ENCODE measurements around the gene AP4S1. TPM values are rescaled to one million over a fixed set of nuclear protein-coding genes. Genes with fewer than 3 reads are reported as not detected.
"Not testable (repeated sequence)": the region's sequence is repeated elsewhere in the genome, so short reads cannot be mapped to it uniquely, and the experiment has no call there.

Gene AP4S1
- total RNA-seq, 2 donors from 2014 or later = 7.6 to 11.1 TPM

DNA sequence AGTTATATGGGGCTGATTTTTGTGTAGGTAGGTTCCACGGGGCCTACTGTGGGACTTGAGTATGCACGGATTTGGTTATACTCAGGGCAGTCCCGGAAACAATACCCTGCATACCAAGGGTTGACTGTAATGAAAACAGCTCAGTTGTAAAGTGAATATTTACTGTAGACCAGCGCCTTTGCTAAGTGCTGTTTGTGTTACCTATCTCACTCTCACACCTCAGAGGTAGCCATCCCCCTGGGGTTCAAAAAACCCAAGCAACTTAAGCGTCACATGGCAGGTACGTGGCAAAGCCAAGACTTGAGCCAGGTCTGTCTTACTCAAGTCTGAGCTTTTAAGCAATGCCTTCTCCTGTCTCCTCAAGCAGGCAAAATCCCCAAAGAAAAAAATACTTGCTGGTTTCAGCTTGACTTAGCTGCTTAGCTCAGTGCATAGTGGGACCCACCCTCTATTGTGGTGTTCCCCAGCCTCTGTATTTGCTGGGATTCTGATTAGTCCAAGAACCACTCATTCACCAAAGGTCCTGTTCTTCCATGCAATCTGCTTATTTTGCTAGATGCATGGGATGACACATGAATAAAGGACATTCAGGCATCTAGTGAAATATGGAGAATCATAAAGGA lies 34.9 kb downstream of the AP4S1 start:
- DNase-seq = peak; percentile 85
- no peaks in the 10 kb centered on the region for H3K9me3 ChIP-seq (ENCODE audit: control insufficient read depth, low read length)
- peak overlapping the region; percentile 50 for H3K9ac ChIP-seq (ENCODE audit: extremely low read depth, low read length, poor library complexity, severe bottlenecking)
- Mint-ChIP-seq H3K9me3 (no peaks in the 10 kb centered on the region), H3K36me3 (ENCODE audit: low read depth) (peaks cover 1% of the 10 kb centered on the region), H3K27me3 (ENCODE audit: insufficient read depth) (no peaks in the 10 kb centered on the region), H3K4me3 (no peak overlapping the region), H3K27ac (peak overlapping the region; percentile 93), H3K4me1 (peaks cover 36% of the 10 kb centered on the region)
- H3K27ac ChIP-seq (ENCODE audit: low read depth, low read length) = peak overlapping the region; percentile 69
- TF ChIP-seq, protein P1, sequence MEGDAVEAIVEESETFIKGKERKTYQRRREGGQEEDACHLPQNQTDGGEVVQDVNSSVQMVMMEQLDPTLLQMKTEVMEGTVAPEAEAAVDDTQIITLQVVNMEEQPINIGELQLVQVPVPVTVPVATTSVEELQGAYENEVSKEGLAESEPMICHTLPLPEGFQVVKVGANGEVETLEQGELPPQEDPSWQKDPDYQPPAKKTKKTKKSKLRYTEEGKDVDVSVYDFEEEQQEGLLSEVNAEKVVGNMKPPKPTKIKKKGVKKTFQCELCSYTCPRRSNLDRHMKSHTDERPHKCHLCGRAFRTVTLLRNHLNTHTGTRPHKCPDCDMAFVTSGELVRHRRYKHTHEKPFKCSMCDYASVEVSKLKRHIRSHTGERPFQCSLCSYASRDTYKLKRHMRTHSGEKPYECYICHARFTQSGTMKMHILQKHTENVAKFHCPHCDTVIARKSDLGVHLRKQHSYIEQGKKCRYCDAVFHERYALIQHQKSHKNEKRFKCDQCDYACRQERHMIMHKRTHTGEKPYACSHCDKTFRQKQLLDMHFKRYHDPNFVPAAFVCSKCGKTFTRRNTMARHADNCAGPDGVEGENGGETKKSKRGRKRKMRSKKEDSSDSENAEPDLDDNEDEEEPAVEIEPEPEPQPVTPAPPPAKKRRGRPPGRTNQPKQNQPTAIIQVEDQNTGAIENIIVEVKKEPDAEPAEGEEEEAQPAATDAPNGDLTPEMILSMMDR (conservative IDR thresholded peaks at IDR 0.05) = no peak
- H3K4me1 ChIP-seq (ENCODE audit: control insufficient read depth, insufficient read depth, low read length) = peaks cover 11% of the 10 kb centered on the region
- no peaks in the 10 kb centered on the region for H3K36me3 ChIP-seq (ENCODE audit: control insufficient read depth, insufficient read depth, low read length)
- H3K4me3 ChIP-seq (ENCODE audit: low read length) = peak overlapping the region; percentile 51
- H3K27me3 ChIP-seq (ENCODE audit: control insufficient read depth, insufficient read depth, low read length, poor library complexity, severe bottlenecking) = no peaks in the 10 kb centered on the region
- WGBS, 2 experiments (ENCODE audit: insufficient coverage in 1 of 2, insufficient read length in 1 of 2) = 26 to 72% methylated on average over 3 to 6 of the region's 6 CpGs

DNA sequence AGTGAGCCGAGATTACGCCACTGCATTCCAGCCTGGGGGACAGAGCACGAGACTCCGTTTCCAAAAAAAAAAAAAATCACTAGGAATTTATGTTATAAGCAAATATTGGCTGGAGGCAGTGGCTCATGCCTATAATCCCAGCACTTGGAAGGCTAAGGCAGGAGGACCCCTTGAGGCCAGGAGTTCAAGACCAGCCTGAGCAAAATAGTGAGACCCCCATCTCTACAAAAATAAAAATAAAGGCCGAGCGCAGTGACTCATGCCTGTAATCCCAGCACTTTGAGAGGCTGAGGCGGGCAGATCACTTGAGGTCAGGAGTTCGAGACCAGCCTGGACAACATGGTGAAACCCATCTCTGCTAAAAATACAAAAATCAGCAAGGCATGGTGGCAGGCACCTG lies 37.5 kb downstream of the AP4S1 start:
- H3K27ac Mint-ChIP-seq; H3K4me3 ChIP-seq (ENCODE audit: low read length); DNase-seq; H3K27ac ChIP-seq (ENCODE audit: low read depth, low read length); H3K9ac ChIP-seq (ENCODE audit: extremely low read depth, low read length, poor library complexity, severe bottlenecking); H3K36me3 ChIP-seq (ENCODE audit: control insufficient read depth, insufficient read depth, low read length); H3K36me3 Mint-ChIP-seq (ENCODE audit: low read depth); H3K27me3 Mint-ChIP-seq (ENCODE audit: insufficient read depth); H3K4me3 Mint-ChIP-seq; H3K9me3 ChIP-seq (ENCODE audit: control insufficient read depth, low read length); H3K9me3 Mint-ChIP-seq; H3K27me3 ChIP-seq (ENCODE audit: control insufficient read depth, insufficient read depth, low read length, poor library complexity, severe bottlenecking): not testable (repeated sequence)
- peaks cover 11% of the 10 kb centered on the region for H3K4me1 ChIP-seq (ENCODE audit: control insufficient read depth, insufficient read depth, low read length)
- WGBS, 2 experiments (ENCODE audit: insufficient coverage in 1 of 2, insufficient read length in 1 of 2) = 81 to 93% methylated on average over 5 to 8 of the region's 8 CpGs
- peaks cover 33% of the 10 kb centered on the region for H3K4me1 Mint-ChIP-seq

DNA sequence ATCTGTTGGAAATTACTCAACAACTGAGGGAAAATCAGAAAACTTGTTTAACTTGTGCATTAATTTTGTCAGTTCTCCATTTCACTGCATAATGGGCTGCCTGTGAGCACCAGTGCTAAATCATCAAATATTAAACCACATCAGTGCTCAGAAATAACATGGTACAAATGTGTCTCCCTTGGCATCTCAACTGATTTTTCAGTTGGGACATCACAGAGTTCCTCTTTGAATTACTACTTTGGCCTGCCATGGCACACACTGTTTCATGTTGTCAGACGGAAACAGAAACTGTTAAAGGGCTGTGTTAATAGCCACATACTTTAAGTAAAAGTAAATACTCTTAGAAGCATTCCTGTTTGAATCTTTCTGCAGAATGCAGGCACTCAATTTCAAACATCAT lies 42.8 kb downstream of the AP4S1 start:
- Histone ChIP-seq H3K9ac (ENCODE audit: extremely low read depth, low read length, poor library complexity, severe bottlenecking) (no peak overlapping the region), H3K27me3 (ENCODE audit: control insufficient read depth, insufficient read depth, low read length, poor library complexity, severe bottlenecking) (no peaks in the 10 kb centered on the region), H3K4me3 (ENCODE audit: low read length) (no peak overlapping the region), H3K9me3 (ENCODE audit: control insufficient read depth, low read length) (no peaks in the 10 kb centered on the region), H3K36me3 (ENCODE audit: control insufficient read depth, insufficient read depth, low read length) (no peaks in the 10 kb centered on the region), H3K27ac (ENCODE audit: low read depth, low read length) (no peak overlapping the region), H3K4me1 (ENCODE audit: control insufficient read depth, insufficient read depth, low read length) (peaks cover 4% of the 10 kb centered on the region)
- H3K27ac Mint-ChIP-seq = no peak overlapping the region
- H3K4me1 Mint-ChIP-seq = peaks cover 12% of the 10 kb centered on the region
- no peaks in the 10 kb centered on the region for H3K27me3 Mint-ChIP-seq (ENCODE audit: insufficient read depth)
- no peak overlapping the region for H3K4me3 Mint-ChIP-seq
- DNase-seq = no peak
- H3K9me3 Mint-ChIP-seq = no peaks in the 10 kb centered on the region
- WGBS, 2 experiments (ENCODE audit: insufficient coverage in 1 of 2, insufficient read length in 1 of 2) = 80 to 91% methylated on average over 1 of the region's 1 CpG
- TF ChIP-seq, protein P1 (conservative IDR thresholded peaks at IDR 0.05) = no peak
- peaks cover 15% of the 10 kb centered on the region for H3K36me3 Mint-ChIP-seq (ENCODE audit: low read depth)

DNA sequence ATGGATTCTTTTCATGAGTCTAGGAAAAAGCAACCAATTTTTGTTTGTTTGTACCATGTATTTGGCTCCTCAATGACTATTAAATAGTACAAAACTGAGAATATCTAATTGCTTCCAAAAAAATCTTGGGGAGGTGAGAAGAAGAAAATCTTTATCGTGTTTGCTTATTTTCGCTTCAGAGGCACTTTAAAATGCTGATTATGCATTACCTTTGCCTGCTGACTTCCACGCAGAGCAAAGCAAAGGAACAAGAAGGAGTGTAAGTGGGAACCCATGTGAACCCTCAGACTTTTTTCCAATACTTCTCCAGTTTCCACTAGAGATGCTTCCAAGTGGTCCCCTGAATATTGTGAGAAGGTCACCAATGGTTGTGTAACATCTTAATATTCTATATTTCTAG lies 43.9 kb downstream of the AP4S1 start:
- Mint-ChIP-seq H3K27me3 (ENCODE audit: insufficient read depth) (no peaks in the 10 kb centered on the region), H3K9me3 (no peaks in the 10 kb centered on the region), H3K27ac (no peak overlapping the region), H3K4me1 (peaks cover 12% of the 10 kb centered on the region), H3K4me3 (no peak overlapping the region), H3K36me3 (ENCODE audit: low read depth) (peaks cover 15% of the 10 kb centered on the region)
- Histone ChIP-seq H3K9ac (ENCODE audit: extremely low read depth, low read length, poor library complexity, severe bottlenecking) (no peak overlapping the region), H3K27ac (ENCODE audit: low read depth, low read length) (no peak overlapping the region), H3K4me3 (ENCODE audit: low read length) (no peak overlapping the region), H3K36me3 (ENCODE audit: control insufficient read depth, insufficient read depth, low read length) (no peaks in the 10 kb centered on the region), H3K27me3 (ENCODE audit: control insufficient read depth, insufficient read depth, low read length, poor library complexity, severe bottlenecking) (no peaks in the 10 kb centered on the region), H3K4me1 (ENCODE audit: control insufficient read depth, insufficient read depth, low read length) (peaks cover 4% of the 10 kb centered on the region), H3K9me3 (ENCODE audit: control insufficient read depth, low read length) (no peaks in the 10 kb centered on the region)
- DNase-seq = no peak
- 89 to 100% methylated on average over 3 of the region's 3 CpGs for WGBS, 2 experiments (ENCODE audit: insufficient coverage in 1 of 2, insufficient read length in 1 of 2)
- TF ChIP-seq, protein P1 (conservative IDR thresholded peaks at IDR 0.05) = no peak
